Stimulated activated CD4-positive, alpha-beta T cell treated with anti-CD3 and anti-CD28 coated beads, Interleukin-1b, Interleukin-23, amount 100 ng/mL, for 1 hour (primary cell): ENCODE data around the gene TMEM42.

Experiments used
- DNase-seq, 2 donors: peaks; one replicate each; pipeline ENCODE4 v3.0.0-alpha.2; 2020; ENCODE audit warnings: low read depth in 2 of 2

TMEM42 gene

GRCh38 chr3:44874308-44874707 lies 12.6 kb downstream of the TMEM42 start, which contains the start of gene TGM4:
Gene TGM4 (plus strand): TSS chr3:44874608. CDS start chr3:44874679, 71 bp downstream.
- DNase-seq = no peak

- no peak for DNase-seq
Observed at GRCh38 chr3:44875596-44875995, 13.9 kb downstream of the TMEM42 start.

GRCh38 chr3:44877333-44877732 lies 15.6 kb downstream of the TMEM42 start:
- no peak for DNase-seq

GRCh38 chr3:44880284-44880683 lies 18.6 kb downstream of the TMEM42 start:
- no peak for DNase-seq

- no peak for DNase-seq
Observed at GRCh38 chr3:44883213-44883955, 21.7 kb downstream of the TMEM42 start.

- DNase-seq = no peak
Observed at GRCh38 chr3:44883999-44884431, 22.3 kb downstream of the TMEM42 start.

- DNase-seq = no peak
Observed at GRCh38 chr3:44885618-44886017, 23.9 kb downstream of the TMEM42 start.

- no peak for DNase-seq
Observed at GRCh38 chr3:44886561-44886960, 24.8 kb downstream of the TMEM42 start.

GRCh38 chr3:44887101-44887500 lies 25.4 kb downstream of the TMEM42 start:
- DNase-seq = no peak

- no peak for DNase-seq
Observed at GRCh38 chr3:44890258-44890657, 28.5 kb downstream of the TMEM42 start.

- DNase-seq = no peak
Observed at GRCh38 chr3:44890852-44891251, 29.1 kb downstream of the TMEM42 start.

- DNase-seq = no peak
Observed at GRCh38 chr3:44892689-44893088, 31.0 kb downstream of the TMEM42 start.

- no peak for DNase-seq
Observed at GRCh38 chr3:44893097-44893496, 31.4 kb downstream of the TMEM42 start.

- no peak for DNase-seq
Observed at GRCh38 chr3:44894485-44894884, 32.8 kb downstream of the TMEM42 start.

GRCh38 chr3:44896440-44896839 lies 34.7 kb downstream of the TMEM42 start:
- no peak for DNase-seq

GRCh38 chr3:44899683-44900367 lies 38.1 kb downstream of the TMEM42 start:
- DNase-seq = no peak

GRCh38 chr3:44902628-44903027 lies 40.9 kb downstream of the TMEM42 start:
- no peak for DNase-seq

GRCh38 chr3:44903314-44903713 lies 41.6 kb downstream of the TMEM42 start:
- DNase-seq = no peak

- no peak for DNase-seq
Observed at GRCh38 chr3:44903751-44904150, 42.0 kb downstream of the TMEM42 start.

GRCh38 chr3:44905446-44906157 lies 43.9 kb downstream of the TMEM42 start:
- DNase-seq = no peak

GRCh38 chr3:44906997-44907396 lies 45.3 kb downstream of the TMEM42 start:
- DNase-seq = no peak

GRCh38 chr3:44907612-44908011 lies 45.9 kb downstream of the TMEM42 start:
- no peak for DNase-seq

GRCh38 chr3:44909063-44909462 lies 47.4 kb downstream of the TMEM42 start:
- DNase-seq = no peak
